H1 (cell line): Measurements from ENCODE around the gene SMG7. TPM values are rescaled to one million over a fixed set of nuclear protein-coding genes. Genes with fewer than 3 reads are reported as not detected.

Experiments
- CTBP2 ChIP-seq: IDR thresholded peaks from 2 replicates; pipeline ENCODE4 v1.7.0; 2011; ENCODE audit warnings: borderline replicate concordance, mild to moderate bottlenecking, moderate library complexity, mixed read lengths, low read length; ENCODE audit not compliant: insufficient read depth, insufficient read length
- EZH2 ChIP-seq: fragments of 200-600 bp; sonication (generic); IDR thresholded peaks from 2 replicates; pipeline ENCODE4 v1.7.1; 2012; ENCODE audit warnings: low read depth, mild to moderate bottlenecking, moderate library complexity, low read length, inconsistent platforms; ENCODE audit not compliant: severe bottlenecking
- JUN ChIP-seq: IDR thresholded peaks from 2 replicates; pipeline ENCODE4 v1.6.1; 2011; ENCODE audit warnings: low read depth, mild to moderate bottlenecking, improper control_type of control experiment, low read length
- KDM4A ChIP-seq: IDR thresholded peaks from one replicate; pipeline ENCODE4 v1.7.1; 2012; ENCODE audit warnings: low read depth, mild to moderate bottlenecking, moderate library complexity, low read length, inconsistent platforms; ENCODE audit not compliant: severe bottlenecking
- SIX5 ChIP-seq: IDR thresholded peaks from 2 replicates; pipeline ENCODE4 v1.6.1; 2011; ENCODE audit warnings: mild to moderate bottlenecking, low read depth, low read length
- polyA plus RNA-seq, 7 experiments: library from polyadenylated mRNA; depleted of rRNA in 3 of 7; stranded (reverse) in 5 of 7; unstranded in 2 of 7; fragments of >200 nt in 5 of 7; fragments of 200-250 nt in 2 of 7; gene quantifications; 1 replicate in 5 of 7; 2 replicates in 1 of 7; 4 replicates in 1 of 7; pipeline versions ENCODE4 v1.2.1 to v1.2.3, GENCODE V29; 2011 to 2013; ENCODE audit warnings: missing spikeins in 2 of 7, mixed read lengths in 2 of 7
- total RNA-seq: library from RNA; stranded (reverse); fragmentation: NEBNext Ultra II Directional; extraction: Animal tissue kit (Norgen Biotek cat#: 25700); gene quantifications from 2 replicates; pipeline ENCODE4 v1.2.1, GENCODE V29; 2021
- TF ChIP-seq, protein P1 (sequence below): IDR thresholded peaks from 2 replicates; pipeline ENCODE4 v1.6.1; 2012; ENCODE audit warnings: low read length, inconsistent platforms
- TF ChIP-seq, protein P2 (sequence below): IDR thresholded peaks from 2 replicates; pipeline ENCODE4 v1.6.1; 2012; ENCODE audit warnings: inconsistent platforms

SMG7 gene
- total and polyA plus RNA-seq, 2 of the 8 experiments (the other 6 are each of a cell fraction or from before 2014, with no cell fraction given): 39.3 to 65.6 TPM

- TF ChIP-seq, protein P1, sequence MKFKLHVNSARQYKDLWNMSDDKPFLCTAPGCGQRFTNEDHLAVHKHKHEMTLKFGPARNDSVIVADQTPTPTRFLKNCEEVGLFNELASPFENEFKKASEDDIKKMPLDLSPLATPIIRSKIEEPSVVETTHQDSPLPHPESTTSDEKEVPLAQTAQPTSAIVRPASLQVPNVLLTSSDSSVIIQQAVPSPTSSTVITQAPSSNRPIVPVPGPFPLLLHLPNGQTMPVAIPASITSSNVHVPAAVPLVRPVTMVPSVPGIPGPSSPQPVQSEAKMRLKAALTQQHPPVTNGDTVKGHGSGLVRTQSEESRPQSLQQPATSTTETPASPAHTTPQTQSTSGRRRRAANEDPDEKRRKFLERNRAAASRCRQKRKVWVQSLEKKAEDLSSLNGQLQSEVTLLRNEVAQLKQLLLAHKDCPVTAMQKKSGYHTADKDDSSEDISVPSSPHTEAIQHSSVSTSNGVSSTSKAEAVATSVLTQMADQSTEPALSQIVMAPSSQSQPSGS: no peak
- TF ChIP-seq, protein P2, sequence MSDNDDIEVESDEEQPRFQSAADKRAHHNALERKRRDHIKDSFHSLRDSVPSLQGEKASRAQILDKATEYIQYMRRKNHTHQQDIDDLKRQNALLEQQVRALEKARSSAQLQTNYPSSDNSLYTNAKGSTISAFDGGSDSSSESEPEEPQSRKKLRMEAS: no peak
- no peak for TF ChIP-seq EZH2
- TF ChIP-seq KDM4A: no peak
- no peak for TF ChIP-seq CTBP2
- TF ChIP-seq JUN: no peak
- TF ChIP-seq SIX5: no peak
Measured at GRCh38 chr1:183567584-183567983, 95.3 kb downstream of the SMG7 start (continued).
